Thoracic aorta (tissue), 2 donors: Measurements from ENCODE around the gene NKAIN1. TPM values are rescaled to one million over a fixed set of nuclear protein-coding genes. Genes with fewer than 3 reads are reported as not detected.

Experiments
- ATAC-seq: fragments of 150-250 bp; one replicate; pipeline ENCODE4 v1.8.0; 2017; ENCODE audit warnings: low read depth; ENCODE audit not compliant: insufficient number of reproducible peaks, low FRiP score
- DNase-seq: peaks from one replicate; pipeline ENCODE4 v3.0.0-alpha.2; 2020; ENCODE audit warnings: low spot score
- H3K27ac ChIP-seq, 2 donors: fragments of 200-600 bp; sonication (generic); 1 replicate in 1 of 2; 2 replicates in 1 of 2; pipeline ENCODE4 v1.5.1; 2016; ENCODE audit warnings: mild to moderate bottlenecking in 2 of 2, moderate library complexity in 2 of 2
- H3K27me3 ChIP-seq: fragments of 200-600 bp; sonication (generic); replicated peaks from 2 replicates; pipeline ENCODE4 v1.6.0; 2016; ENCODE audit warnings: mild to moderate bottlenecking; ENCODE audit not compliant: insufficient read depth
- H3K36me3 ChIP-seq: fragments of 200-600 bp; sonication (generic); one replicate; pipeline ENCODE4 v1.5.1; 2016
- H3K4me1 ChIP-seq, 2 donors: fragments of 200-600 bp; sonication (generic); 1 replicate in 1 of 2; 2 replicates in 1 of 2; pipeline versions ENCODE4 v1.5.1 to v1.6.0; 2016; ENCODE audit warnings: low read depth in 2 of 2, mild to moderate bottlenecking in 1 of 2; ENCODE audit not compliant: control insufficient read depth in 1 of 2
- H3K4me3 ChIP-seq: fragments of 200-600 bp; sonication (generic); 2 replicates; pipeline ENCODE4 v1.5.1; 2016; ENCODE audit warnings: mild to moderate bottlenecking
- H3K9me3 ChIP-seq: fragments of 200-600 bp; sonication (generic); 2 replicates; pipeline ENCODE4 v1.5.1; 2016
- CTCF ChIP-seq: fragments of 200-600 bp; sonication (generic); IDR thresholded peaks from one replicate; pipeline ENCODE4 v1.5.1; 2019; ENCODE audit warnings: antibody characterized with exemption
- total RNA-seq, 2 donors: library from RNA; depleted of rRNA; stranded (reverse); fragments of >200 nt; gene quantifications; one replicate each; pipeline versions ENCODE4 v1.1.0 to v1.2.3, GENCODE V29; 2016

NKAIN1 gene
- total RNA-seq, 2 donors from 2014 or later: not detected

GRCh38 chr1:31234123-31234708 is 5.5 kb downstream of the NKAIN1 start:
- Histone ChIP-seq H3K4me3 (no peak overlapping the region), H3K27me3 (no peaks in the 10 kb centered on the region)
- DNase-seq: no peak

DNA sequence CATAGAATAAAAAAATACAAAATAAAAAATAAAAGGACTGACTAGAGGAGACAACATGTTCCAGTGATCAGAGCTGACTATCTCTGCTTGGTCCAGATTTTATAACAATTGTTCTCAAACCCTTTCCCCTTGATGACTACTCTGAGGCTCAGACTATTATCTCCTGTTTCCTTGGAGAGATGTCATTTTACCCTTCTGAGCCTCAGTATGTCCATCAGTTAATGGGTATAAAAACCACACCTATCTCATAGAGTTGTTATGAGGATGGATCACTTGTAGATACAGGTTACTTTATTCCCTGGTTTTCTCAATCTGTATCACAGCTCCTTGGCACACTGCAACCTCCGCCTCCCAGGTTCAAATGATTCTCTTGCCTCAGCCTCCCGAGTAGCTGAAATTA is 7.0 kb downstream of the NKAIN1 start:
- no peak for TF ChIP-seq CTCF
- H3K27ac ChIP-seq: no peak overlapping the region
- no peaks in the 10 kb centered on the region for H3K9me3 ChIP-seq
- H3K4me3 ChIP-seq: no peak overlapping the region
- ATAC-seq (no peak), DNase-seq (no peak)
- H3K27me3 ChIP-seq: no peaks in the 10 kb centered on the region
- no peaks in the 10 kb centered on the region for H3K4me1 ChIP-seq
- H3K36me3 ChIP-seq: no peaks in the 10 kb centered on the region

More at GRCh38 chr1:31234123-31234708, 5.5 kb downstream of the NKAIN1 start:
- no peak for ATAC-seq
- no peaks in the 10 kb centered on the region for H3K36me3 ChIP-seq
- TF ChIP-seq CTCF: no peak
- no peaks in the 10 kb centered on the region for H3K9me3 ChIP-seq
- no peak overlapping the region for H3K27ac ChIP-seq
- H3K4me1 ChIP-seq: peaks cover 4 to 8% of the 10 kb centered on the region in 2 donors

DNA sequence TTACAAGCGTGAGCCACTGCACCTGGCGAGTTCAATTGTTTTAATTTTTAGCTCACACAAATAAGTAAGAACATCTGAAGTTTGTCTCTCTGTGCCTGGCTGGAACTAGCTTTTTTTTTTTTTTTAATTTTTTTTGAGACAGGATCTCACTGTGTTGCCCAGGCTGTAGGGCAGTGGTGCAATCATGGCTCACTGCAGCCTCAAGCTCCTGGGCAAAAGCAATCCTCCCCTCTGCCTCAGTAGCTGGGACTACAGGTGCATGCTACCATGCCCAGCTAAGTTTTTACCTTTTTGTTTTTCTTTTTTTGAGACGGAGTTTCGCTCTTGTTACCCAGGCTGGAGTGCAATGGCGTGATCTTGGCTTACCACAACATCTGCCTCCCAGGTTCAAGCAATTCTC is 7.9 kb downstream of the NKAIN1 start:
- no peak for ATAC-seq
- no peak overlapping the region for H3K4me3 ChIP-seq
- H3K27me3 ChIP-seq: no peaks in the 10 kb centered on the region
- no peaks in the 10 kb centered on the region for H3K9me3 ChIP-seq
- TF ChIP-seq CTCF: no peak
- no peaks in the 10 kb centered on the region for H3K4me1 ChIP-seq
- no peaks in the 10 kb centered on the region for H3K36me3 ChIP-seq
- DNase-seq: no peak
- no peak overlapping the region for H3K27ac ChIP-seq

- DNase-seq: no peak
- H3K36me3 ChIP-seq: no peaks in the 10 kb centered on the region
- no peak overlapping the region for H3K4me3 ChIP-seq
- ATAC-seq: no peak
- no peak overlapping the region for H3K27ac ChIP-seq
- no peaks in the 10 kb centered on the region for H3K27me3 ChIP-seq
- no peaks in the 10 kb centered on the region for H3K9me3 ChIP-seq
- H3K4me1 ChIP-seq: no peaks in the 10 kb centered on the region
- no peak for TF ChIP-seq CTCF
Measured at GRCh38 chr1:31230378-31230777, 9.3 kb downstream of the NKAIN1 start.

GRCh38 chr1:31228986-31229385 is 10.7 kb downstream of the NKAIN1 start:
- no peaks in the 10 kb centered on the region for H3K4me1 ChIP-seq
- no peaks in the 10 kb centered on the region for H3K36me3 ChIP-seq
- DNase-seq (no peak), ATAC-seq (no peak)
- no peak overlapping the region for H3K27ac ChIP-seq
- no peaks in the 10 kb centered on the region for H3K27me3 ChIP-seq
- TF ChIP-seq CTCF: no peak
- H3K4me3 ChIP-seq: no peak overlapping the region
- no peaks in the 10 kb centered on the region for H3K9me3 ChIP-seq
